HepG2 (cell line): ENCODE data around the gene B9D2. TPM values are rescaled to one million over a fixed set of nuclear protein-coding genes. Genes with fewer than 3 reads are reported as not detected.

Experiments used
- CHD2 ChIP-seq: IDR thresholded peaks from 2 replicates; pipeline ENCODE4 v1.6.1; 2011; ENCODE audit warnings: low read depth, low read length, improper control_type of control experiment
- E2F1 ChIP-seq: sonication (generic); formaldehyde crosslinking; IDR thresholded peaks from 2 replicates; pipeline ENCODE4 v1.5.0; 2020; ENCODE audit warnings: missing genetic modification reagents
- HINFP ChIP-seq: sonication (generic); formaldehyde crosslinking; IDR thresholded peaks from 2 replicates; pipeline ENCODE4 v1.4.0; 2020; ENCODE audit warnings: low read depth, mild to moderate bottlenecking, missing genetic modification reagents
- HMG20B ChIP-seq: conservative IDR thresholded peaks from 2 replicates; pipeline ENCODE4 v1.6.1; 2016; ENCODE audit warnings: missing genetic modification reagents, missing compliant biosample characterization
- MIXL1 ChIP-seq: IDR thresholded peaks from 2 replicates; pipeline ENCODE4 v1.6.1; 2016
- POLR2AphosphoS5 ChIP-seq: IDR thresholded peaks from 2 replicates; pipeline ENCODE4 v1.6.1; 2012; ENCODE audit warnings: low read depth, low read length
- PRPF4 ChIP-seq: fragments of 200-400 bp; formaldehyde crosslinking; IDR thresholded peaks from 2 replicates; pipeline ENCODE4 v1.6.1; 2016; ENCODE audit warnings: low read length, low read depth; ENCODE audit not compliant: poor library complexity, severe bottlenecking
- SOX5 ChIP-seq: IDR thresholded peaks from 2 replicates; pipeline ENCODE4 v1.6.1; 2016; ENCODE audit warnings: borderline replicate concordance
- TIGD3 ChIP-seq: sonication (generic); formaldehyde crosslinking; IDR thresholded peaks from 2 replicates; pipeline ENCODE4 v1.5.1; 2020; ENCODE audit warnings: mild to moderate bottlenecking, missing genetic modification reagents, borderline replicate concordance
- YEATS4 ChIP-seq: sonication (generic); formaldehyde crosslinking; IDR thresholded peaks from 2 replicates; pipeline ENCODE4 v1.4.0; 2020; ENCODE audit warnings: missing genetic modification reagents, borderline replicate concordance
- ZMYM4 ChIP-seq: sonication (generic); formaldehyde crosslinking; IDR thresholded peaks from 2 replicates; pipeline ENCODE4 v1.8.1; 2023; ENCODE audit warnings: mild to moderate bottlenecking, missing genetic modification reagents
- ZNF275 ChIP-seq: sonication (generic); formaldehyde crosslinking; IDR thresholded peaks from 2 replicates; pipeline ENCODE4 v1.8.0; 2022; ENCODE audit warnings: missing genetic modification reagents, mild to moderate bottlenecking, inconsistent platforms, borderline replicate concordance
- ZNF430 ChIP-seq: sonication (generic); formaldehyde crosslinking; IDR thresholded peaks from 2 replicates; pipeline ENCODE4 v1.9.0; 2021; ENCODE audit warnings: mild to moderate bottlenecking, missing genetic modification reagents
- ZNF496 ChIP-seq: sonication (generic); formaldehyde crosslinking; IDR thresholded peaks from 2 replicates; pipeline ENCODE4 v1.8.1; 2023; ENCODE audit warnings: mild to moderate bottlenecking, moderate library complexity, missing genetic modification reagents; ENCODE audit not compliant: insufficient replicate concordance
- ZNF549 ChIP-seq: sonication (generic); formaldehyde crosslinking; IDR thresholded peaks from 2 replicates; pipeline ENCODE4 v1.5.0; 2020; ENCODE audit warnings: missing genetic modification reagents
- ZNF605 ChIP-seq: sonication (generic); formaldehyde crosslinking; IDR thresholded peaks from 2 replicates; pipeline ENCODE4 v1.8.0; 2022; ENCODE audit warnings: mild to moderate bottlenecking, missing genetic modification reagents
- ZNF644 ChIP-seq: IDR thresholded peaks from 2 replicates; pipeline ENCODE4 v1.6.1; 2016; ENCODE audit warnings: low read depth
- ZNF792 ChIP-seq: IDR thresholded peaks from 2 replicates; pipeline ENCODE4 v1.6.1; 2016
- polyA plus RNA-seq, 8 experiments: library from polyadenylated mRNA; depleted of rRNA in 3 of 8; stranded (reverse) in 7 of 8; unstranded in 1 of 8; fragments of >200 nt; fragmentation: Illumina TruSeq in 4 of 8; extraction: Trizol in 4 of 8; gene quantifications; 2 replicates each; pipeline versions ENCODE4 v1.2.1 to v1.2.3, GENCODE V29; 2011 to 2016; ENCODE audit warnings: low read depth in 4 of 8, missing spikeins in 1 of 8, mixed read lengths in 1 of 8; ENCODE audit not compliant: insufficient read depth in 1 of 8
- total RNA-seq, 5 experiments: library from RNA; depleted of rRNA; stranded (reverse); fragments of >200 nt; fragmentation: Illumina TruSeq; extraction: Trizol; gene quantifications; 2 replicates each; pipeline ENCODE4 v1.2.3, GENCODE V29; 2016; ENCODE audit warnings: low read depth in 1 of 5
- TF ChIP-seq, protein P1 (sequence below): sonication (generic); formaldehyde crosslinking; IDR thresholded peaks from 2 replicates; pipeline ENCODE4 v1.9.0; 2022; ENCODE audit warnings: low read depth, missing genetic modification reagents
- TF ChIP-seq, protein P2 (sequence below): sonication (generic); formaldehyde crosslinking; IDR thresholded peaks from 2 replicates; pipeline ENCODE4 v1.5.0; 2020; ENCODE audit warnings: mild to moderate bottlenecking, missing genetic modification reagents, borderline replicate concordance

The B9D2 gene
- total and polyA plus RNA-seq, 2 of the 13 experiments (the other 11 are each of a cell fraction or from before 2014, with no cell fraction given) = 3.1 to 4.4 TPM

- no peak for TF ChIP-seq ZNF496 (CRISPR knock-in tag)
- TF ChIP-seq ZNF605 (CRISPR knock-in tag) = no peak
- TF ChIP-seq ZNF549 (CRISPR knock-in tag) = no peak
- TF ChIP-seq ZMYM4 (CRISPR knock-in tag) = peak; percentile 65
- no peak for TF ChIP-seq CHD2
- TF ChIP-seq, protein P1, sequence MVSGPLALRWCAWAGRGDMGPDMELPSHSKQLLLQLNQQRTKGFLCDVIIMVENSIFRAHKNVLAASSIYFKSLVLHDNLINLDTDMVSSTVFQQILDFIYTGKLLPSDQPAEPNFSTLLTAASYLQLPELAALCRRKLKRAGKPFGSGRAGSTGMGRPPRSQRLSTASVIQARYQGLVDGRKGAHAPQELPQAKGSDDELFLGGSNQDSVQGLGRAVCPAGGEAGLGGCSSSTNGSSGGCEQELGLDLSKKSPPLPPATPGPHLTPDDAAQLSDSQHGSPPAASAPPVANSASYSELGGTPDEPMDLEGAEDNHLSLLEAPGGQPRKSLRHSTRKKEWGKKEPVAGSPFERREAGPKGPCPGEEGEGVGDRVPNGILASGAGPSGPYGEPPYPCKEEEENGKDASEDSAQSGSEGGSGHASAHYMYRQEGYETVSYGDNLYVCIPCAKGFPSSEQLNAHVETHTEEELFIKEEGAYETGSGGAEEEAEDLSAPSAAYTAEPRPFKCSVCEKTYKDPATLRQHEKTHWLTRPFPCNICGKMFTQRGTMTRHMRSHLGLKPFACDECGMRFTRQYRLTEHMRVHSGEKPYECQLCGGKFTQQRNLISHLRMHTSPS (CRISPR knock-in tag) = no peak
- 0 out of 2 replicates have a peak, but pooled peaks have one; percentile 49 for TF ChIP-seq E2F1
- TF ChIP-seq YEATS4 (CRISPR knock-in tag) = peak; percentile 97
- no peak for TF ChIP-seq ZNF644 (CRISPR knock-in tag)
- TF ChIP-seq, protein P2, sequence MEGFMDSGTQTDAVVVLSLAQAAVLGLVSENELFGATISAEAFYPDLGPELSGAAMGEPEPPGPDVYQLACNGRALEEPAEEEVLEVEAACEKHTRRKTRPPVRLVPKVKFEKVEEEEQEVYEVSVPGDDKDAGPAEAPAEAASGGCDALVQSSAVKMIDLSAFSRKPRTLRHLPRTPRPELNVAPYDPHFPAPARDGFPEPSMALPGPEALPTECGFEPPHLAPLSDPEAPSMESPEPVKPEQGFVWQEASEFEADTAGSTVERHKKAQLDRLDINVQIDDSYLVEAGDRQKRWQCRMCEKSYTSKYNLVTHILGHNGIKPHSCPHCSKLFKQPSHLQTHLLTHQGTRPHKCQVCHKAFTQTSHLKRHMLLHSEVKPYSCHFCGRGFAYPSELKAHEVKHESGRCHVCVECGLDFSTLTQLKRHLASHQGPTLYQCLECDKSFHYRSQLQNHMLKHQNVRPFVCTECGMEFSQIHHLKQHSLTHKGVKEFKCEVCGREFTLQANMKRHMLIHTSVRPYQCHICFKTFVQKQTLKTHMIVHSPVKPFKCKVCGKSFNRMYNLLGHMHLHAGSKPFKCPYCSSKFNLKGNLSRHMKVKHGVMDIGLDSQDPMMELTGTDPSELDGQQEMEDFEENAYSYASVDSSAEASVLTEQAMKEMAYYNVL (CRISPR knock-in tag) = peak; percentile 73; the same call in 1 of the 2 replicates
- peak; percentile 86 for TF ChIP-seq POLR2AphosphoS5
- no peak for TF ChIP-seq HINFP (CRISPR knock-in tag)
- no peak; the same call in none of the 2 replicates for TF ChIP-seq HMG20B (CRISPR knock-in tag)
- peak; percentile 32; the same call in 1 of the 2 replicates for TF ChIP-seq ZNF792 (CRISPR knock-in tag)
- no peak for TF ChIP-seq TIGD3
- 0 out of 2 replicates have a peak, but pooled peaks have one; percentile 29 for TF ChIP-seq ZNF275 (CRISPR knock-in tag)
- TF ChIP-seq PRPF4 = no peak
- TF ChIP-seq ZNF430 (CRISPR knock-in tag) = peak; percentile 63; the same call in 1 of the 2 replicates
- TF ChIP-seq SOX5 = peak; percentile 50; the same call in 1 of the 2 replicates
- peak; percentile 48; the same call in 1 of the 2 replicates for TF ChIP-seq MIXL1 (CRISPR knock-in tag)
Observed at GRCh38 chr19:41310033-41310831, 53.7 kb downstream of the B9D2 start, which contains the start of gene CCDC97 (continued).
